ENCODE measurements around the gene GTPBP1. TPM values are rescaled to one million over a fixed set of nuclear protein-coding genes. Genes with fewer than 3 reads are reported as not detected.

The GTPBP1 gene
- total RNA-seq, 1 donor from 2014 or later = 73.1 TPM

GRCh38 chr22:38751422-38752346 lies 45.9 kb downstream of the GTPBP1 start:
- Mint-ChIP-seq H3K27ac (no peak overlapping the region), H3K4me1 (peaks cover 19% of the 10 kb centered on the region), H3K4me3 (no peak overlapping the region), H3K36me3 (peaks cover 21% of the 10 kb centered on the region), H3K27me3 (ENCODE audit: low read depth) (no peaks in the 10 kb centered on the region), H3K9me3 (no peaks in the 10 kb centered on the region)
- no peak for TF ChIP-seq CTCF (IDR thresholded peaks at IDR 0.05; ENCODE audit: unreplicated experiment)
- DNase-seq (ENCODE audit: low spot score in 2 of 2, unreplicated experiment in 2 of 2) = no peak

DNA sequence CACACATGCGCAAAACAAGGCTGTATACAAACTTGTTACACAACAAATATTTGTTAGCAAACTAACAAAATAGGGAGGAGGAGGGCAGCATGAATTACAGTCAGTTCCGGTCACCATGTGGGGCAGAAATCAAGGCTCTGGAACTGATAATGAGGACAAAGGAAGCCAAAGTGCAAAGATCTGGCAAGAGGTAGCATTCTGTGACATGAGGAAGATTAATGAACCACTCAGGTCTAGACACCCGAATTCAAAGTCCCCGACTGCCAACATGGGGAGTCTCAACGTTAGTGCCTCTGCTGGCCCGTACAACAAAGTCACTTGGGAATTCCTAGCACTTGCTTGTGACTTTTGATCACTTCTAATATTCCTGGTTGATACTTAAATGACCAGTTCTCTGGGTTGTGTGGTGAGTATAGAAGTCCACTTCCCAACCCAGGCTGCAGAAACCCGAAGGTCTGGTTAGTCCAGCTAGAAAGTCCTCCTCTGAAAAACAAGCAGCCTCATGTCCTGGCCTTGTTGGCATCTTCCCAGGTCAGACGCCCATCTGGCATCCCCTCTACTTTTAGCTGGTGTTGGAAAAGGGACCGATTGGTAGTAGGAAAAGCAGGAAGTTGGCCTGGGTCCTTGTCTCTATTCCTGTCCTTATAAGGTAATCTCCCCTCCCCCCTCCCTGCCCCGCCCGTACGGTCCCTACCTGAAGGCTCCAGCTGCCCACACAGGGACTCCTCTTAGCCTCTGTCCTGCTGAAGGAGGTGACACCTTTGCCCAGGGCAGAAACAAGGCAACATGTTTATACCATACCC lies 48.4 kb downstream of the GTPBP1 start:
- H3K4me1 Mint-ChIP-seq = peaks cover 29% of the 10 kb centered on the region
- H3K4me3 Mint-ChIP-seq = peak overlapping the region; percentile 79
- H3K27me3 Mint-ChIP-seq (ENCODE audit: low read depth) = no peaks in the 10 kb centered on the region
- peaks cover 14% of the 10 kb centered on the region for H3K36me3 Mint-ChIP-seq
- no peak for DNase-seq (ENCODE audit: low spot score in 2 of 2, unreplicated experiment in 2 of 2)
- H3K27ac Mint-ChIP-seq = peak overlapping the region; percentile 85
- no peak for TF ChIP-seq CTCF (IDR thresholded peaks at IDR 0.05; ENCODE audit: unreplicated experiment)
- no peaks in the 10 kb centered on the region for H3K9me3 Mint-ChIP-seq

GRCh38 chr22:38754751-38755154 lies 49.0 kb downstream of the GTPBP1 start:
- TF ChIP-seq CTCF (IDR thresholded peaks at IDR 0.05; ENCODE audit: unreplicated experiment) = no peak

GRCh38 chr22:38755155-38755910 lies 49.6 kb downstream of the GTPBP1 start:
- H3K36me3 Mint-ChIP-seq = peaks cover 9% of the 10 kb centered on the region
- H3K9me3 Mint-ChIP-seq = no peaks in the 10 kb centered on the region
- H3K27me3 Mint-ChIP-seq (ENCODE audit: low read depth) = no peaks in the 10 kb centered on the region
- peak overlapping the region; percentile 79 for H3K4me3 Mint-ChIP-seq
- DNase-seq (ENCODE audit: low spot score in 2 of 2, unreplicated experiment in 2 of 2) = peak in 1 of 2 experiments; percentile 46
- TF ChIP-seq CTCF (IDR thresholded peaks at IDR 0.05; ENCODE audit: unreplicated experiment) = no peak
- H3K27ac Mint-ChIP-seq = peak overlapping the region; percentile 85
- peaks cover 29% of the 10 kb centered on the region for H3K4me1 Mint-ChIP-seq

More at GRCh38 chr22:38754751-38755154, 49.0 kb downstream of the GTPBP1 start:
- peaks cover 14% of the 10 kb centered on the region for H3K36me3 Mint-ChIP-seq
- peaks cover 29% of the 10 kb centered on the region for H3K4me1 Mint-ChIP-seq
- peak overlapping the region; percentile 85 for H3K27ac Mint-ChIP-seq
- no peaks in the 10 kb centered on the region for H3K27me3 Mint-ChIP-seq (ENCODE audit: low read depth)
- DNase-seq (ENCODE audit: low spot score in 2 of 2, unreplicated experiment in 2 of 2) = no peak
- H3K4me3 Mint-ChIP-seq = peak overlapping the region; percentile 79
- no peaks in the 10 kb centered on the region for H3K9me3 Mint-ChIP-seq

- Mint-ChIP-seq H3K27ac (peak within 1 kb of the TSS; percentile 85), H3K36me3 (peaks cover 7% of the 10 kb centered on the region), H3K9me3 (no peaks in the 10 kb centered on the region), H3K4me1 (peaks cover 29% of the 10 kb centered on the region), H3K4me3 (peak within 1 kb of the TSS; percentile 79), H3K27me3 (ENCODE audit: low read depth) (no peaks in the 10 kb centered on the region)
- no peak for TF ChIP-seq CTCF (IDR thresholded peaks at IDR 0.05; ENCODE audit: unreplicated experiment)
- DNase-seq (ENCODE audit: low spot score in 2 of 2, unreplicated experiment in 2 of 2) = peak; percentile 81 to 89
Observed at GRCh38 chr22:38755911-38756532, 50.3 kb downstream of the GTPBP1 start, which contains the start of gene SUN2. Gene SUN2 (minus strand): TSS chr22:38755998. CDS start chr22:38752628, 3,370 bp downstream.
